Adrenal gland (tissue), 5 donors: ENCODE measurements around the gene FCHSD1.

ENCODE experiments used
- POLR2A ChIP-seq, 2 donors: fragments of 450-650 bp; IDR thresholded peaks; one replicate each; pipeline ENCODE4 v1.6.1; 2017; ENCODE audit warnings: antibody characterized with exemption in 2 of 2, mild to moderate bottlenecking in 2 of 2, moderate library complexity in 1 of 2
- TF ChIP-seq, protein P1 (sequence below), 6 experiments: fragments of 450-650 bp in 4 of 6; fragments of 200-600 bp in 2 of 6; sonication (generic) in 1 of 6; IDR thresholded peaks; 1 replicate in 5 of 6; 2 replicates in 1 of 6; pipeline versions ENCODE4 v1.5.1 to v1.8.0; 2016 to 2021; ENCODE audit warnings: antibody characterized with exemption in 6 of 6, mild to moderate bottlenecking in 2 of 6, moderate library complexity in 1 of 6
- donor health status: DM: no; HTN: no; CAD: no.

DNA sequence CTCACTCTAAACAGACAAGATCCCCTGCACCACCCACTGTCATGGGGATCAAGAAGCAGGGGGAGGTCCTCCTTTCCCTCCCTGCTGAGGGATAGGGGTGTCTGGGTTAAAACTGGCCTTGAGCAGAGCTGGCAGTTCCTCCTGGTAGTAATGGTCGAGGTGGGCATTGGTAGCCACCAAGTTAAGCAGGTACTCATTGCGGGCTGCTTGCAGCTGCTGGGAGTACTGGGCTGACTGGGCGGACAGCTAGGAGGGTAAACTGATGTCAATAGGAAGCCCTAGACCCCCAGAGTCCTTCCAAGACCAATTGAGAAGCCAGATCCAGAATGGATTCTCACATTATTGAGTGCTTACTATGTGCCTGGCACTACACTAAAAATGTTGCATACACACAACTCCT, 3.4 kb downstream of the FCHSD1 start:
- TF ChIP-seq, protein P1, sequence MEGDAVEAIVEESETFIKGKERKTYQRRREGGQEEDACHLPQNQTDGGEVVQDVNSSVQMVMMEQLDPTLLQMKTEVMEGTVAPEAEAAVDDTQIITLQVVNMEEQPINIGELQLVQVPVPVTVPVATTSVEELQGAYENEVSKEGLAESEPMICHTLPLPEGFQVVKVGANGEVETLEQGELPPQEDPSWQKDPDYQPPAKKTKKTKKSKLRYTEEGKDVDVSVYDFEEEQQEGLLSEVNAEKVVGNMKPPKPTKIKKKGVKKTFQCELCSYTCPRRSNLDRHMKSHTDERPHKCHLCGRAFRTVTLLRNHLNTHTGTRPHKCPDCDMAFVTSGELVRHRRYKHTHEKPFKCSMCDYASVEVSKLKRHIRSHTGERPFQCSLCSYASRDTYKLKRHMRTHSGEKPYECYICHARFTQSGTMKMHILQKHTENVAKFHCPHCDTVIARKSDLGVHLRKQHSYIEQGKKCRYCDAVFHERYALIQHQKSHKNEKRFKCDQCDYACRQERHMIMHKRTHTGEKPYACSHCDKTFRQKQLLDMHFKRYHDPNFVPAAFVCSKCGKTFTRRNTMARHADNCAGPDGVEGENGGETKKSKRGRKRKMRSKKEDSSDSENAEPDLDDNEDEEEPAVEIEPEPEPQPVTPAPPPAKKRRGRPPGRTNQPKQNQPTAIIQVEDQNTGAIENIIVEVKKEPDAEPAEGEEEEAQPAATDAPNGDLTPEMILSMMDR (IDR thresholded peaks at IDR 0.05), result no peak
- TF ChIP-seq POLR2A (IDR thresholded peaks at IDR 0.05), result no peak
